ENCODE results near the gene METRNL.
"Not testable (repeated sequence)": the region's sequence is repeated elsewhere in the genome, so short reads cannot be mapped to it uniquely, and the experiment has no call there.

METRNL gene

GRCh38 chr17:83061586-83061985 lies 17.8 kb upstream of the METRNL start:
- H3K27me3 ChIP-seq (ENCODE audit: insufficient read depth, low read length): no peaks in the 10 kb centered on the region
- no peak overlapping the region for H3K27ac ChIP-seq (ENCODE audit: low read depth, low read length)
- H3K4me1 ChIP-seq (ENCODE audit: control insufficient read depth, insufficient read depth, low read length, unreplicated experiment): peaks cover 2% of the 10 kb centered on the region
- H3K36me3 ChIP-seq (ENCODE audit: insufficient read depth, low read length): no peaks in the 10 kb centered on the region
- H3K79me2 ChIP-seq (ENCODE audit: control insufficient read depth, insufficient read depth, low read length, unreplicated experiment): no peaks in the 10 kb centered on the region
- no peak overlapping the region for H3K4me3 ChIP-seq (ENCODE audit: low read depth, low read length)
- no peak overlapping the region for H2AFZ ChIP-seq (ENCODE audit: low read length, unreplicated experiment)

- Histone ChIP-seq H3K4me1 (ENCODE audit: control insufficient read depth, insufficient read depth, low read length, unreplicated experiment) (no peaks in the 10 kb centered on the region), H3K36me3 (ENCODE audit: insufficient read depth, low read length) (no peaks in the 10 kb centered on the region), H3K79me2 (ENCODE audit: control insufficient read depth, insufficient read depth, low read length, unreplicated experiment) (no peaks in the 10 kb centered on the region), H2AFZ (ENCODE audit: low read length, unreplicated experiment) (no peak overlapping the region), H3K27me3 (ENCODE audit: insufficient read depth, low read length) (no peaks in the 10 kb centered on the region), H3K4me3 (ENCODE audit: low read depth, low read length) (no peak overlapping the region), H3K27ac (ENCODE audit: low read depth, low read length) (no peak overlapping the region)
Measured at GRCh38 chr17:83062011-83062817, 17.2 kb upstream of the METRNL start.

GRCh38 chr17:83062818-83063671 lies 16.4 kb upstream of the METRNL start:
- H3K36me3 ChIP-seq (ENCODE audit: insufficient read depth, low read length): no peaks in the 10 kb centered on the region
- H2AFZ ChIP-seq (ENCODE audit: low read length, unreplicated experiment): no peak overlapping the region
- H3K27ac ChIP-seq (ENCODE audit: low read depth, low read length): no peak overlapping the region
- no peaks in the 10 kb centered on the region for H3K27me3 ChIP-seq (ENCODE audit: insufficient read depth, low read length)
- H3K79me2 ChIP-seq (ENCODE audit: control insufficient read depth, insufficient read depth, low read length, unreplicated experiment): no peaks in the 10 kb centered on the region
- no peak overlapping the region for H3K4me3 ChIP-seq (ENCODE audit: low read depth, low read length)
- H3K4me1 ChIP-seq (ENCODE audit: control insufficient read depth, insufficient read depth, low read length, unreplicated experiment): no peaks in the 10 kb centered on the region

- H2AFZ ChIP-seq (ENCODE audit: low read length, unreplicated experiment): no peak overlapping the region
- no peak overlapping the region for H3K4me3 ChIP-seq (ENCODE audit: low read depth, low read length)
- no peaks in the 10 kb centered on the region for H3K79me2 ChIP-seq (ENCODE audit: control insufficient read depth, insufficient read depth, low read length, unreplicated experiment)
- H3K27ac ChIP-seq (ENCODE audit: low read depth, low read length): no peak overlapping the region
- no peaks in the 10 kb centered on the region for H3K27me3 ChIP-seq (ENCODE audit: insufficient read depth, low read length)
- H3K4me1 ChIP-seq (ENCODE audit: control insufficient read depth, insufficient read depth, low read length, unreplicated experiment): no peaks in the 10 kb centered on the region
- H3K36me3 ChIP-seq (ENCODE audit: insufficient read depth, low read length): no peaks in the 10 kb centered on the region
Measured at GRCh38 chr17:83064021-83064731, 15.2 kb upstream of the METRNL start.

- H3K27me3 ChIP-seq (ENCODE audit: insufficient read depth, low read length): no peaks in the 10 kb centered on the region
- no peaks in the 10 kb centered on the region for H3K4me1 ChIP-seq (ENCODE audit: control insufficient read depth, insufficient read depth, low read length, unreplicated experiment)
- no peaks in the 10 kb centered on the region for H3K79me2 ChIP-seq (ENCODE audit: control insufficient read depth, insufficient read depth, low read length, unreplicated experiment)
- H3K36me3 ChIP-seq (ENCODE audit: insufficient read depth, low read length): no peaks in the 10 kb centered on the region
- H3K4me3 ChIP-seq (ENCODE audit: low read depth, low read length): no peak overlapping the region
- no peak overlapping the region for H3K27ac ChIP-seq (ENCODE audit: low read depth, low read length)
- H2AFZ ChIP-seq (ENCODE audit: low read length, unreplicated experiment): no peak overlapping the region
Measured at GRCh38 chr17:83064732-83065659, 14.4 kb upstream of the METRNL start.

GRCh38 chr17:83065660-83066542 lies 13.5 kb upstream of the METRNL start:
- H3K27me3 ChIP-seq (ENCODE audit: insufficient read depth, low read length): no peaks in the 10 kb centered on the region
- H3K27ac ChIP-seq (ENCODE audit: low read depth, low read length): no peak overlapping the region
- no peak overlapping the region for H2AFZ ChIP-seq (ENCODE audit: low read length, unreplicated experiment)
- no peak overlapping the region for H3K4me3 ChIP-seq (ENCODE audit: low read depth, low read length)
- no peaks in the 10 kb centered on the region for H3K36me3 ChIP-seq (ENCODE audit: insufficient read depth, low read length)
- H3K4me1 ChIP-seq (ENCODE audit: control insufficient read depth, insufficient read depth, low read length, unreplicated experiment): no peaks in the 10 kb centered on the region
- no peaks in the 10 kb centered on the region for H3K79me2 ChIP-seq (ENCODE audit: control insufficient read depth, insufficient read depth, low read length, unreplicated experiment)

- H3K4me3 ChIP-seq (ENCODE audit: low read depth, low read length); H3K27ac ChIP-seq (ENCODE audit: low read depth, low read length); H2AFZ ChIP-seq (ENCODE audit: low read length, unreplicated experiment); H3K4me1 ChIP-seq (ENCODE audit: control insufficient read depth, insufficient read depth, low read length, unreplicated experiment); H3K36me3 ChIP-seq (ENCODE audit: insufficient read depth, low read length); H3K27me3 ChIP-seq (ENCODE audit: insufficient read depth, low read length); H3K79me2 ChIP-seq (ENCODE audit: control insufficient read depth, insufficient read depth, low read length, unreplicated experiment): not testable (repeated sequence)
Measured at GRCh38 chr17:83066543-83066890, 12.9 kb upstream of the METRNL start.

- H3K79me2 ChIP-seq (ENCODE audit: control insufficient read depth, insufficient read depth, low read length, unreplicated experiment): no peaks in the 10 kb centered on the region
- H3K4me3 ChIP-seq (ENCODE audit: low read depth, low read length): no peak overlapping the region
- no peaks in the 10 kb centered on the region for H3K27me3 ChIP-seq (ENCODE audit: insufficient read depth, low read length)
- no peaks in the 10 kb centered on the region for H3K4me1 ChIP-seq (ENCODE audit: control insufficient read depth, insufficient read depth, low read length, unreplicated experiment)
- H3K27ac ChIP-seq (ENCODE audit: low read depth, low read length): no peak overlapping the region
- H2AFZ ChIP-seq (ENCODE audit: low read length, unreplicated experiment): no peak overlapping the region
- no peaks in the 10 kb centered on the region for H3K36me3 ChIP-seq (ENCODE audit: insufficient read depth, low read length)
Measured at GRCh38 chr17:83067071-83067717, 12.2 kb upstream of the METRNL start.

GRCh38 chr17:83067718-83068261 lies 11.6 kb upstream of the METRNL start:
- Histone ChIP-seq H3K27me3 (ENCODE audit: insufficient read depth, low read length) (no peaks in the 10 kb centered on the region), H2AFZ (ENCODE audit: low read length, unreplicated experiment) (no peak overlapping the region), H3K27ac (ENCODE audit: low read depth, low read length) (no peak overlapping the region), H3K4me1 (ENCODE audit: control insufficient read depth, insufficient read depth, low read length, unreplicated experiment) (no peaks in the 10 kb centered on the region), H3K79me2 (ENCODE audit: control insufficient read depth, insufficient read depth, low read length, unreplicated experiment) (no peaks in the 10 kb centered on the region), H3K36me3 (ENCODE audit: insufficient read depth, low read length) (no peaks in the 10 kb centered on the region), H3K4me3 (ENCODE audit: low read depth, low read length) (no peak overlapping the region)
